22Rv1 (cell line): Measurements from ENCODE around the gene SLC25A10.
A peak's percentile ranks its signal among the peaks of the same experiment; 100 is the strongest.

Source experiments
- H3K27ac ChIP-seq: fragments of 450-650 bp; 2 replicates; pipeline ENCODE4 v1.5.1; 2017
- CTCF ChIP-seq: fragments of 450-650 bp; IDR thresholded peaks from 2 replicates; pipeline ENCODE4 v1.5.1; 2017; ENCODE audit warnings: mild to moderate bottlenecking
- ZFX ChIP-seq: fragments of 450-650 bp; IDR thresholded peaks from 2 replicates; pipeline ENCODE4 v1.6.1; 2017; ENCODE audit warnings: antibody characterized with exemption, borderline replicate concordance

The SLC25A10 gene

GRCh38 chr17:81713556-81714411 lies 1.7 kb downstream of the SLC25A10 start:
- TF ChIP-seq CTCF, result no peak
- no peak for TF ChIP-seq ZFX
- H3K27ac ChIP-seq, result peak overlapping the region; percentile 97

- TF ChIP-seq ZFX, result no peak
- no peak for TF ChIP-seq CTCF
- H3K27ac ChIP-seq, result peak overlapping the region; percentile 97
These were observed 2.5 kb downstream of the SLC25A10 start for GRCh38 chr17:81714412-81715106.

GRCh38 chr17:81715107-81715871 lies 3.2 kb downstream of the SLC25A10 start:
- no peak overlapping the region; the same call in 1 of the 2 replicates for H3K27ac ChIP-seq
- TF ChIP-seq ZFX (no peak), CTCF (no peak)

GRCh38 chr17:81715872-81716673 lies 4.0 kb downstream of the SLC25A10 start:
- TF ChIP-seq CTCF, result no peak
- TF ChIP-seq ZFX, result no peak
- no peak overlapping the region for H3K27ac ChIP-seq

- TF ChIP-seq CTCF (no peak), ZFX (no peak)
- H3K27ac ChIP-seq, result no peak overlapping the region
These were observed 4.6 kb downstream of the SLC25A10 start for GRCh38 chr17:81716674-81716996.

GRCh38 chr17:81717049-81717765 lies 5.1 kb downstream of the SLC25A10 start:
- no peak overlapping the region for H3K27ac ChIP-seq
- TF ChIP-seq CTCF (no peak), ZFX (no peak)
